Measurements from ENCODE around the gene UNC5B.

- TF ChIP-seq TP53 (CRISPR knock-in tag; IDR thresholded peaks at IDR 0.05): no peak
- TF ChIP-seq, protein P1, sequence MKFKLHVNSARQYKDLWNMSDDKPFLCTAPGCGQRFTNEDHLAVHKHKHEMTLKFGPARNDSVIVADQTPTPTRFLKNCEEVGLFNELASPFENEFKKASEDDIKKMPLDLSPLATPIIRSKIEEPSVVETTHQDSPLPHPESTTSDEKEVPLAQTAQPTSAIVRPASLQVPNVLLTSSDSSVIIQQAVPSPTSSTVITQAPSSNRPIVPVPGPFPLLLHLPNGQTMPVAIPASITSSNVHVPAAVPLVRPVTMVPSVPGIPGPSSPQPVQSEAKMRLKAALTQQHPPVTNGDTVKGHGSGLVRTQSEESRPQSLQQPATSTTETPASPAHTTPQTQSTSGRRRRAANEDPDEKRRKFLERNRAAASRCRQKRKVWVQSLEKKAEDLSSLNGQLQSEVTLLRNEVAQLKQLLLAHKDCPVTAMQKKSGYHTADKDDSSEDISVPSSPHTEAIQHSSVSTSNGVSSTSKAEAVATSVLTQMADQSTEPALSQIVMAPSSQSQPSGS (CRISPR knock-in tag; IDR thresholded peaks at IDR 0.05; ENCODE audit: borderline replicate concordance, low read depth): no peak
- no peak for TF ChIP-seq CREB1 (CRISPR knock-in tag; IDR thresholded peaks at IDR 0.05)
- no peak for TF ChIP-seq CTCF (IDR thresholded peaks at IDR 0.05)
- no peak for TF ChIP-seq JAZF1 (CRISPR knock-in tag; IDR thresholded peaks at IDR 0.05)
- no peak for TF ChIP-seq NFYB (CRISPR knock-in tag; conservative IDR thresholded peaks at IDR 0.05; ENCODE audit: low read depth)
- TF ChIP-seq EMX1 (CRISPR knock-in tag; IDR thresholded peaks at IDR 0.05): no peak
- TF ChIP-seq ATF3 (CRISPR knock-in tag; conservative IDR thresholded peaks at IDR 0.05): no peak
Observed at GRCh38 chr10:71301371-71301916, 89.1 kb downstream of the UNC5B start.

Measured in WTC11 (cell line).